WTC11 (cell line): ENCODE data around the gene PHRF1. TPM values are rescaled to one million over a fixed set of nuclear protein-coding genes. Genes with fewer than 3 reads are reported as not detected.
A peak's percentile ranks its signal among the peaks of the same experiment; 100 is the strongest.

ENCODE experiments used
- ATF3 ChIP-seq: sonication (generic); formaldehyde crosslinking; conservative IDR thresholded peaks from 2 replicates; pipeline ENCODE4 v1.8.1; 2022; ENCODE audit warnings: mild to moderate bottlenecking, missing genetic modification reagents
- ATF6 ChIP-seq: sonication (generic); formaldehyde crosslinking; IDR thresholded peaks from 2 replicates; pipeline ENCODE4 v1.8.1; 2023; ENCODE audit warnings: mild to moderate bottlenecking, missing genetic modification reagents
- CTCF ChIP-seq: fragments of 200-600 bp; IDR thresholded peaks from 2 replicates; pipeline ENCODE4 v1.8.0; 2022; ENCODE audit warnings: antibody characterized with exemption
- EMX1 ChIP-seq: fragments of 250-450 bp; sonication (Bioruptor Pico); IDR thresholded peaks from 2 replicates; pipeline ENCODE4 v1.8.0; 2021; ENCODE audit warnings: mild to moderate bottlenecking
- GABPB1 ChIP-seq: sonication (generic); formaldehyde crosslinking; IDR thresholded peaks from 2 replicates; pipeline ENCODE4 v1.8.1; 2023; ENCODE audit warnings: mild to moderate bottlenecking, missing genetic modification reagents
- KAT7 ChIP-seq: sonication (generic); formaldehyde crosslinking; IDR thresholded peaks from 2 replicates; pipeline ENCODE4 v1.8.1; 2023; ENCODE audit warnings: missing genetic modification reagents, mild to moderate bottlenecking, borderline replicate concordance
- MLX ChIP-seq: sonication (generic); formaldehyde crosslinking; IDR thresholded peaks from 2 replicates; pipeline ENCODE4 v1.8.1; 2023; ENCODE audit warnings: mild to moderate bottlenecking, missing genetic modification reagents, moderate library complexity
- MXD4 ChIP-seq: fragments of 250-450 bp; sonication (Bioruptor Pico); IDR thresholded peaks from 2 replicates; pipeline ENCODE4 v1.8.0; 2021; ENCODE audit warnings: mild to moderate bottlenecking, moderate library complexity, borderline replicate concordance
- MYBL2 ChIP-seq: sonication (generic); formaldehyde crosslinking; IDR thresholded peaks from 2 replicates; pipeline ENCODE4 v1.8.1; 2023; ENCODE audit warnings: mild to moderate bottlenecking, moderate library complexity, missing genetic modification reagents
- NFE2L1 ChIP-seq: sonication (generic); formaldehyde crosslinking; IDR thresholded peaks from 2 replicates; pipeline ENCODE4 v1.8.1; 2023; ENCODE audit warnings: missing genetic modification reagents
- NR1H2 ChIP-seq: sonication (generic); formaldehyde crosslinking; IDR thresholded peaks from 2 replicates; pipeline ENCODE4 v1.9.0; 2021; ENCODE audit warnings: mild to moderate bottlenecking, moderate library complexity, missing genetic modification reagents
- PRDM15 ChIP-seq: sonication (generic); formaldehyde crosslinking; IDR thresholded peaks from 2 replicates; pipeline ENCODE4 v1.8.0; 2022; ENCODE audit warnings: missing genetic modification reagents
- RELA ChIP-seq: sonication (generic); formaldehyde crosslinking; IDR thresholded peaks from 2 replicates; pipeline ENCODE4 v1.8.1; 2022; ENCODE audit warnings: missing genetic modification reagents, mild to moderate bottlenecking, borderline replicate concordance
- STAT6 ChIP-seq: sonication (generic); formaldehyde crosslinking; conservative IDR thresholded peaks from 2 replicates; pipeline ENCODE4 v1.8.1; 2023; ENCODE audit warnings: mild to moderate bottlenecking, low read depth, missing genetic modification reagents, moderate library complexity
- TEAD1 ChIP-seq: sonication (generic); formaldehyde crosslinking; IDR thresholded peaks from 2 replicates; pipeline ENCODE4 v1.8.0; 2022; ENCODE audit warnings: mild to moderate bottlenecking, missing genetic modification reagents
- TP53 ChIP-seq: sonication (generic); formaldehyde crosslinking; IDR thresholded peaks from 2 replicates; pipeline ENCODE4 v1.8.1; 2023; ENCODE audit warnings: mild to moderate bottlenecking, missing genetic modification reagents
- USF1 ChIP-seq: sonication (generic); formaldehyde crosslinking; IDR thresholded peaks from 2 replicates; pipeline ENCODE4 v1.8.0; 2022; ENCODE audit warnings: mild to moderate bottlenecking, missing genetic modification reagents
- ZNF121 ChIP-seq: sonication (generic); formaldehyde crosslinking; IDR thresholded peaks from 2 replicates; pipeline ENCODE4 v1.8.0; 2023; ENCODE audit warnings: missing genetic modification reagents
- ZNF219 ChIP-seq: sonication (generic); formaldehyde crosslinking; IDR thresholded peaks from 2 replicates; pipeline ENCODE4 v1.8.0; 2023; ENCODE audit warnings: missing genetic modification reagents, mild to moderate bottlenecking, borderline replicate concordance
- ZNF232 ChIP-seq: sonication (generic); formaldehyde crosslinking; IDR thresholded peaks from 2 replicates; pipeline ENCODE4 v1.8.0; 2022; ENCODE audit warnings: mild to moderate bottlenecking, missing genetic modification reagents
- ZNF396 ChIP-seq: fragments of 250-450 bp; sonication (Bioruptor Pico); IDR thresholded peaks from 2 replicates; pipeline ENCODE4 v1.8.0; 2021; ENCODE audit warnings: mild to moderate bottlenecking, moderate library complexity, borderline replicate concordance
- ZNF423 ChIP-seq: fragments of 250-450 bp; sonication (Bioruptor Pico); IDR thresholded peaks from 2 replicates; pipeline ENCODE4 v2.1.2; 2022; ENCODE audit warnings: mild to moderate bottlenecking, moderate library complexity
- ZNF512 ChIP-seq: sonication (generic); formaldehyde crosslinking; IDR thresholded peaks from 2 replicates; pipeline ENCODE4 v1.8.1; 2022; ENCODE audit warnings: missing genetic modification reagents, borderline replicate concordance
- total RNA-seq: library from RNA; stranded (reverse); gene quantifications from 3 replicates; pipeline ENCODE4 v1.2.3, GENCODE V29; 2021

Gene PHRF1
- total RNA-seq, 1 experiment from 2014 or later = 46.9 TPM

GRCh38 chr11:637593-638521 is 61.6 kb downstream of the PHRF1 start (continued):
- no peak for TF ChIP-seq CTCF
- TF ChIP-seq MXD4 (CRISPR knock-in tag) = no peak
- no peak for TF ChIP-seq TEAD1
- no peak for TF ChIP-seq KAT7 (CRISPR knock-in tag)
- TF ChIP-seq MLX (CRISPR knock-in tag) = no peak; the same call in 1 of the 2 replicates
- no peak for TF ChIP-seq ZNF512 (CRISPR knock-in tag)
- no peak for TF ChIP-seq STAT6
- TF ChIP-seq GABPB1 (CRISPR knock-in tag) = no peak
- no peak for TF ChIP-seq ZNF121 (CRISPR knock-in tag)
- TF ChIP-seq NFE2L1 (CRISPR knock-in tag) = 0 out of 2 replicates have a peak, but pooled peaks have one; percentile 14
- TF ChIP-seq USF1 (CRISPR knock-in tag) = no peak
- no peak for TF ChIP-seq ATF6
- no peak for TF ChIP-seq EMX1 (CRISPR knock-in tag)
- peak; percentile 80 for TF ChIP-seq PRDM15 (CRISPR knock-in tag)
- TF ChIP-seq NR1H2 (CRISPR knock-in tag) = no peak
- TF ChIP-seq ATF3 (CRISPR knock-in tag) = no peak
- no peak for TF ChIP-seq TP53 (CRISPR knock-in tag)
- TF ChIP-seq ZNF219 (CRISPR knock-in tag) = no peak
- 0 out of 2 replicates have a peak, but pooled peaks have one; percentile 6 for TF ChIP-seq MYBL2 (CRISPR knock-in tag)
- TF ChIP-seq ZNF423 (CRISPR knock-in tag) = 0 out of 2 replicates have a peak, but pooled peaks have one; percentile 16
- TF ChIP-seq RELA = 0 out of 2 replicates have a peak, but pooled peaks have one; percentile 11
- no peak for TF ChIP-seq ZNF396 (CRISPR knock-in tag)
- no peak for TF ChIP-seq ZNF232
